ENCODE data around the gene FCMR.

FCMR gene

DNA sequence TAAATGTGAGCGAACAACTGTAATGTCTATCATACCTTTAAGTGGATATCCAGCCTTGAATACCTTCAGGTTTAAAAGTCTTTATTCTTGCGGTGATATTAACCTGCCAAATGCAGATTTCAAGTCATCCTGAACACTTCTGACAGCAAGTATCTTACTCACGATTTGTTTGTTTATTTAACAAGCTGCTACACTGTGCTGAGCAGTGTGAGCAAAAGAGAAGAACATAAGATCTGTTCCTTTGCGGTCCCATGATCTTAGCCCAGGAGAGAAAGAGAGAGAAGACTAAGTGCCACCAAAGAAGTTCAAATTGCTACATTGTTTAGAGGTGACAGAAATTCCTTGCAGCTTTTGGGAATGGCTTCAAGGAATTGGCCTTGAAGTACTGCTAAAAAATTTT lies 34.0 kb downstream of the FCMR start:
- peaks cover 9% of the 10 kb centered on the region for H3K4me1 ChIP-seq (ENCODE audit: control insufficient read depth, insufficient read depth, low read length, poor library complexity, severe bottlenecking)
- WGBS, 2 experiments (ENCODE audit: insufficient coverage in 2 of 2): 78 to 91% methylated on average over 4 of the region's 4 CpGs
- H3K36me3 ChIP-seq (ENCODE audit: control insufficient read depth, insufficient read depth, low read length): no peaks in the 10 kb centered on the region
- no peaks in the 10 kb centered on the region for H3K9me3 ChIP-seq (ENCODE audit: control insufficient read depth, low read length)
- no peak overlapping the region for H3K27ac ChIP-seq (ENCODE audit: low read depth, low read length, severe bottlenecking)
- no peak overlapping the region for H3K4me3 ChIP-seq (ENCODE audit: extremely low read depth, insufficient read depth, low read length, poor library complexity, severe bottlenecking)

DNA sequence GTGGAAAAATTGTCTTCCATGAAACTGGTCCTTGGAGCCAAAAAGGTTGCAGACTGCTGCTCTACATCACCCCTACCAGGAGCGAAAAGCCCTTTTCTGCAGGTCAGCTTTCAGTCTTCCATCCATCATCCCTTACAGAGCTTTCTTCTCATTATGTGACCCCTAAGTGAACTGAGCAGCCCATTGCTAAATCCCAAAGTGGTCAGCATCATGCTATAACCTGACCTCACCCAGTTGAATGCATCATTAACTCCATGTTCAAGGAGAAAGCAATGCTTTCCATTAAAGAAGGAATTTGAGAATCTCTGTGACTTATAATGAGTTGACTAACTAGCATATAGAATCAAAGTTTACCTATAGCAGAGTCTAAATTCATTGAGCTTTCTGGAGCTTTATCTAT lies 34.9 kb downstream of the FCMR start:
- H3K27ac ChIP-seq (ENCODE audit: low read depth, low read length, severe bottlenecking): no peak overlapping the region
- H3K4me1 ChIP-seq (ENCODE audit: control insufficient read depth, insufficient read depth, low read length, poor library complexity, severe bottlenecking): peaks cover 9% of the 10 kb centered on the region
- WGBS, 2 experiments (ENCODE audit: insufficient coverage in 2 of 2): 82 to 100% methylated on average over 1 of the region's 1 CpG
- no peak overlapping the region for H3K4me3 ChIP-seq (ENCODE audit: extremely low read depth, insufficient read depth, low read length, poor library complexity, severe bottlenecking)
- H3K9me3 ChIP-seq (ENCODE audit: control insufficient read depth, low read length): no peaks in the 10 kb centered on the region
- no peaks in the 10 kb centered on the region for H3K36me3 ChIP-seq (ENCODE audit: control insufficient read depth, insufficient read depth, low read length)

- Histone ChIP-seq H3K4me3 (ENCODE audit: extremely low read depth, insufficient read depth, low read length, poor library complexity, severe bottlenecking) (no peak overlapping the region), H3K36me3 (ENCODE audit: control insufficient read depth, insufficient read depth, low read length) (no peaks in the 10 kb centered on the region), H3K27ac (ENCODE audit: low read depth, low read length, severe bottlenecking) (no peak overlapping the region), H3K4me1 (ENCODE audit: control insufficient read depth, insufficient read depth, low read length, poor library complexity, severe bottlenecking) (peaks cover 6% of the 10 kb centered on the region), H3K9me3 (ENCODE audit: control insufficient read depth, low read length) (no peaks in the 10 kb centered on the region)
- WGBS, 2 experiments (ENCODE audit: insufficient coverage in 2 of 2): 86% methylated on average over 1 of the region's 3 CpGs; no CpG with 5 or more reads in 1 of the 2 experiments
These were observed 36.2 kb downstream of the FCMR start for GRCh38 chr1:206885341-206886060.

DNA sequence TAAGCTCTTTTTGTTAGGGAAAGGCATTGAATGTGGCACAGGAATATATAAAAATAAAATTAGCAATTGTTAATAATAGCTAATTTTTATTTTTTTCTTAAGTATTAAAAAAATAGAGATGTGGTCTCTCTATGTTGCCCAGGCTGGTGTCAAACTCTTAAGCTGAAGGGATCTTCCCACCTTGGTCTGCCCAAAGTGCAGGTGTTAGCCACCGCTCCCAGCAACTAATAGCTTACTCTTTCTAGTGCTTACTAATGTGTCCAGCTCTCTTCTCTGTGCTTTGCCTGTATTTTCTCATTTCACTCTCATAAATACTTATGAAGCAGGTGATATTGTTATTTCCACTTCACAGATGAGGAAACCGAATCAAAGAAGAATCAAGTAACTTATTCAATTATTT lies 37.9 kb downstream of the FCMR start:
- H3K36me3 ChIP-seq (ENCODE audit: control insufficient read depth, insufficient read depth, low read length): no peaks in the 10 kb centered on the region
- 100% methylated on average over 1 of the region's 2 CpGs for WGBS, 2 experiments (ENCODE audit: insufficient coverage in 2 of 2)
- peaks cover 7% of the 10 kb centered on the region for H3K9me3 ChIP-seq (ENCODE audit: control insufficient read depth, low read length)
- H3K4me3 ChIP-seq (ENCODE audit: extremely low read depth, insufficient read depth, low read length, poor library complexity, severe bottlenecking): no peak overlapping the region
- no peaks in the 10 kb centered on the region for H3K4me1 ChIP-seq (ENCODE audit: control insufficient read depth, insufficient read depth, low read length, poor library complexity, severe bottlenecking)
- no peak overlapping the region for H3K27ac ChIP-seq (ENCODE audit: low read depth, low read length, severe bottlenecking)

DNA sequence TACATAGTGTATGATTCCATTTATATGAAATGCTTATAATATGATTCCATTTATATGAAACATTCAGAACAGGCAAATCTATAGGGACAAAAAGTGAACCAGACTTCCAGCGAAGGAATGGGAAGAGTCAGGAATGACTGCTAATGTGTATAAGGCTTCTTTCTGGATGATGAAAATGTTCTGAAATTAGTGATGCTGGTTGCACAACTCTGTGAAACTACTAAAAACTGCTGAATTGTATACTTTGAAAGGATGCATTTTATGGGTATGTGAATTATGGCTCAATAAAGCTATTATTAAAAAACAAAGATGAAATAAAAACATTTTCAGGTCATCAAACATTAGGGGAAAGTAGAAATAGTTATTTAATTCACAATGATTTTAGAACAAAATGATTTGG lies 38.6 kb downstream of the FCMR start:
- no CpG with 5 or more reads among the region's 1 CpG for WGBS, 2 experiments (ENCODE audit: insufficient coverage in 2 of 2)
- H3K27ac ChIP-seq (ENCODE audit: low read depth, low read length, severe bottlenecking): no peak overlapping the region
- no peaks in the 10 kb centered on the region for H3K4me1 ChIP-seq (ENCODE audit: control insufficient read depth, insufficient read depth, low read length, poor library complexity, severe bottlenecking)
- H3K4me3 ChIP-seq (ENCODE audit: extremely low read depth, insufficient read depth, low read length, poor library complexity, severe bottlenecking): no peak overlapping the region
- H3K36me3 ChIP-seq (ENCODE audit: control insufficient read depth, insufficient read depth, low read length): no peaks in the 10 kb centered on the region
- H3K9me3 ChIP-seq (ENCODE audit: control insufficient read depth, low read length): peaks cover 12% of the 10 kb centered on the region

- Histone ChIP-seq H3K9me3 (ENCODE audit: control insufficient read depth, low read length) (peaks cover 18% of the 10 kb centered on the region), H3K4me1 (ENCODE audit: control insufficient read depth, insufficient read depth, low read length, poor library complexity, severe bottlenecking) (no peaks in the 10 kb centered on the region), H3K4me3 (ENCODE audit: extremely low read depth, insufficient read depth, low read length, poor library complexity, severe bottlenecking) (no peak overlapping the region), H3K36me3 (ENCODE audit: control insufficient read depth, insufficient read depth, low read length) (no peaks in the 10 kb centered on the region), H3K27ac (ENCODE audit: low read depth, low read length, severe bottlenecking) (no peak overlapping the region)
- 71% methylated on average over 1 of the region's 3 CpGs; no CpG with 5 or more reads in 1 of the 2 experiments for WGBS, 2 experiments (ENCODE audit: insufficient coverage in 2 of 2)
These were observed 39.2 kb downstream of the FCMR start for GRCh38 chr1:206882555-206882954.

DNA sequence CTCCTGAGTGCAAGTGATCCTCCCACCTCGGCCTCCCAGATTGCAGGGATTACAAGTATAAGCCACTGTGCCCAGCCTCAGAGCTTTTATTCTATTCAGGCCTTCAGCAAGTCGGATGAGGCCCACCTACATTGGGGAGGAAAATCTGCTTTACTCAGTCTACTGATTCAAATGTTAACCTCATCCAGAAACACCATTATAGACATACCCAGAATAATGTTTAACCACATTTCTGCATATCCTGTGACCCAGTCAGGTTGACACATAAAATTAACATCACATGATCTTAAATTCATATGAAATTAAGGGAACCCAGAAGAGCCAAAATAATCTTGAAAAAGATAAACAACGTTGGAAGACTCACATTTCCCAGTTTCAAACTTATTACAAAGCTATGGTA lies 41.4 kb downstream of the FCMR start:
- Histone ChIP-seq H3K4me1 (ENCODE audit: control insufficient read depth, insufficient read depth, low read length, poor library complexity, severe bottlenecking) (no peaks in the 10 kb centered on the region), H3K9me3 (ENCODE audit: control insufficient read depth, low read length) (peaks cover 26% of the 10 kb centered on the region), H3K4me3 (ENCODE audit: extremely low read depth, insufficient read depth, low read length, poor library complexity, severe bottlenecking) (no peak overlapping the region), H3K36me3 (ENCODE audit: control insufficient read depth, insufficient read depth, low read length) (no peaks in the 10 kb centered on the region), H3K27ac (ENCODE audit: low read depth, low read length, severe bottlenecking) (no peak overlapping the region)
- WGBS, 2 experiments (ENCODE audit: insufficient coverage in 2 of 2): 72 to 80% methylated on average over 2 of the region's 3 CpGs

DNA sequence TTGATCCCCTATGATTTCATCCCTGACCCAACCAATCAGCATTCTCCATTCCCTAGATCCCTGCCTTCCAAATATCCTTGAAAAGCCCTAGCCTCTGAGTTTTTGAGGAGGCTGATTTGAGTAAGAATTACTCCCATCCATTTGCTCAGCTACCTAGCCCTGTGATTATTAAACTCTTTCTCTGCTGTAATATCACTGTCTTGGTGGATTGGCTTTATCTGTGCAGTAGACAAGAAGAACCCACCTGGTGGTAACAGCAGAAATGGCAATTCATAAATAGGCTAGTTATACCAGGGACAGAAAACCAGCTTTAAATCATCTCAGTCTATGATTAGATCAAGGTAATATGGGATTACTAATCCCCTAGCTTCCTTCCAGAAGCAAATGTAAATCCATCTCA lies 43.3 kb downstream of the FCMR start:
- Histone ChIP-seq H3K27ac (ENCODE audit: low read depth, low read length, severe bottlenecking) (no peak overlapping the region), H3K9me3 (ENCODE audit: control insufficient read depth, low read length) (peaks cover 26% of the 10 kb centered on the region), H3K36me3 (ENCODE audit: control insufficient read depth, insufficient read depth, low read length) (no peaks in the 10 kb centered on the region), H3K4me1 (ENCODE audit: control insufficient read depth, insufficient read depth, low read length, poor library complexity, severe bottlenecking) (no peaks in the 10 kb centered on the region), H3K4me3 (ENCODE audit: extremely low read depth, insufficient read depth, low read length, poor library complexity, severe bottlenecking) (no peak overlapping the region)

- WGBS, 2 experiments (ENCODE audit: insufficient coverage in 2 of 2): no CpG with 5 or more reads among the region's 3 CpGs
- H3K36me3 ChIP-seq (ENCODE audit: control insufficient read depth, insufficient read depth, low read length): no peaks in the 10 kb centered on the region
- no peaks in the 10 kb centered on the region for H3K4me1 ChIP-seq (ENCODE audit: control insufficient read depth, insufficient read depth, low read length, poor library complexity, severe bottlenecking)
- H3K9me3 ChIP-seq (ENCODE audit: control insufficient read depth, low read length): peaks cover 40% of the 10 kb centered on the region
- no peak overlapping the region for H3K27ac ChIP-seq (ENCODE audit: low read depth, low read length, severe bottlenecking)
- no peak overlapping the region for H3K4me3 ChIP-seq (ENCODE audit: extremely low read depth, insufficient read depth, low read length, poor library complexity, severe bottlenecking)
These were observed 45.9 kb downstream of the FCMR start for GRCh38 chr1:206875752-206876377.

- H3K4me3 ChIP-seq (ENCODE audit: extremely low read depth, insufficient read depth, low read length, poor library complexity, severe bottlenecking): no peak overlapping the region
- 85 to 95% methylated on average over 3 of the region's 3 CpGs for WGBS, 2 experiments (ENCODE audit: insufficient coverage in 2 of 2)
- no peaks in the 10 kb centered on the region for H3K4me1 ChIP-seq (ENCODE audit: control insufficient read depth, insufficient read depth, low read length, poor library complexity, severe bottlenecking)
- peaks cover 33% of the 10 kb centered on the region for H3K9me3 ChIP-seq (ENCODE audit: control insufficient read depth, low read length)
- H3K27ac ChIP-seq (ENCODE audit: low read depth, low read length, severe bottlenecking): no peak overlapping the region
- no peaks in the 10 kb centered on the region for H3K36me3 ChIP-seq (ENCODE audit: control insufficient read depth, insufficient read depth, low read length)
These were observed 48.0 kb downstream of the FCMR start for GRCh38 chr1:206873603-206874188.

DNA sequence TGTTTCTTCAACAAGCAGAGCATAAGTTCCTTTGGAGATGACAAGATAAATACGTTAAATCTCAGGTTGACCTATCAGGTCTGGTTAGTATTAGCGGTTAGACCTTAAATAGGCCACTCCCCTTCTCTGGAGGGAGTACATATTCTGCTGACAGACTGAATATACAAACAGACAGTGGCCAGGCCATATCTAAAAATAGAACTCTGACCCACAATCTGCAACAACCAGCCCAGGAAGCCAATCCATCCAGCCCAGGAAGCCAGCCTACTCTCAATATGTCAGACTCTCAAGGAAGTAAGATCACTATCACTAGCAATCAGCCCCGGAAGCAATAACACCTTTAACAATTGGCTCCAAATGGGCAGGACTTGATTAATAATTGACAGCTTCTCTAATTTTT lies 49.6 kb downstream of the FCMR start:
- no peaks in the 10 kb centered on the region for H3K36me3 ChIP-seq (ENCODE audit: control insufficient read depth, insufficient read depth, low read length)
- no peaks in the 10 kb centered on the region for H3K4me1 ChIP-seq (ENCODE audit: control insufficient read depth, insufficient read depth, low read length, poor library complexity, severe bottlenecking)
- H3K9me3 ChIP-seq (ENCODE audit: control insufficient read depth, low read length): peaks cover 22% of the 10 kb centered on the region
- no peak overlapping the region for H3K4me3 ChIP-seq (ENCODE audit: extremely low read depth, insufficient read depth, low read length, poor library complexity, severe bottlenecking)
- WGBS, 2 experiments (ENCODE audit: insufficient coverage in 2 of 2): 86 to 89% methylated on average over 1 of the region's 3 CpGs
- H3K27ac ChIP-seq (ENCODE audit: low read depth, low read length, severe bottlenecking): no peak overlapping the region
